B cell (primary cell): ENCODE results near the gene POLR2A. TPM values are rescaled to one million over a fixed set of nuclear protein-coding genes. Genes with fewer than 3 reads are reported as not detected.

ENCODE experiments used
- ATAC-seq: fragments of 200-7000 bp; cut with Tn5 transposase; one replicate; pipeline ENCODE4 v1.10.0; 2021; ENCODE audit warnings: low read depth, mild to moderate bottlenecking, moderate number of reproducible peaks, moderate library complexity
- CTCF ChIA-PET: fragments of 350-600 bp; sonication (Branson Sonifier 250); formaldehyde crosslinking; loops from one replicate; lab custom pipeline; 2021; ENCODE audit warnings: antibody characterized with exemption, inconsistent platforms; lab: Charles Lee
- POLR2A ChIA-PET: fragments of 350-600 bp; sonication (Branson Sonifier 250); formaldehyde crosslinking; loops from one replicate; lab custom pipeline; 2021; ENCODE audit warnings: antibody characterized with exemption; lab: Charles Lee
- DNase-seq: peaks from one replicate; pipeline ENCODE4 v3.0.0; 2013
- H2AFZ ChIP-seq: 2 replicates; pipeline ENCODE4 v1.6.1; 2012; ENCODE audit warnings: mild to moderate bottlenecking, low read depth, low read length; ENCODE audit not compliant: insufficient read depth, poor library complexity, severe bottlenecking
- H3K27ac ChIP-seq, 2 donors: 1 replicate in 1 of 2; 2 replicates in 1 of 2; pipeline ENCODE4 v1.5.1; 2012 to 2013; ENCODE audit warnings: low read length in 2 of 2, mild to moderate bottlenecking in 2 of 2, moderate library complexity in 1 of 2
- H3K27me3 ChIP-seq, 4 experiments: fragments of 200-600 bp in 1 of 4; sonication (generic) in 1 of 4; replicated peaks in 1 of 4; 1 replicate in 2 of 4; 2 replicates in 2 of 4; pipeline versions ENCODE4 v1.6.1 to v1.7.0; 2013 to 2016; ENCODE audit warnings: low read length in 3 of 4, mild to moderate bottlenecking in 2 of 4, mixed read lengths in 1 of 4, moderate library complexity in 1 of 4; ENCODE audit not compliant: insufficient read depth in 4 of 4, control insufficient read depth in 3 of 4; ENCODE audit errors: control extremely low read depth in 1 of 4
- H3K36me3 ChIP-seq, 2 experiments: replicated peaks in 1 of 2; 1 replicate in 1 of 2; 2 replicates in 1 of 2; pipeline versions ENCODE4 v1.6.1 to v1.7.1; 2013; ENCODE audit warnings: low read length in 1 of 2; ENCODE audit not compliant: insufficient read depth in 2 of 2, control insufficient read depth in 1 of 2; ENCODE audit errors: control extremely low read depth in 1 of 2, extremely low read depth in 1 of 2
- H3K4me1 ChIP-seq, 2 donors: fragments of 200-600 bp in 1 of 2; sonication (generic) in 1 of 2; 1 replicate in 1 of 2; 2 replicates in 1 of 2; pipeline versions ENCODE4 v1.5.1 to v1.6.1; 2013 to 2017; ENCODE audit warnings: low read length in 2 of 2; ENCODE audit not compliant: control insufficient read depth in 2 of 2, insufficient read depth in 2 of 2
- H3K4me2 ChIP-seq: replicated peaks from 2 replicates; pipeline ENCODE3; 2012; ENCODE audit warnings: mild to moderate bottlenecking, low read depth, low read length; ENCODE audit not compliant: poor library complexity, severe bottlenecking
- H3K4me3 ChIP-seq, 5 experiments: fragments of 200-600 bp in 1 of 5; sonication (generic) in 1 of 5; 1 replicate in 3 of 5; 2 replicates in 2 of 5; pipeline versions ENCODE4 v1.5.1 to v1.7.0; 2011 to 2016; ENCODE audit warnings: low read length in 4 of 5, mild to moderate bottlenecking in 4 of 5, low read depth in 2 of 5, control low read depth in 1 of 5, moderate library complexity in 1 of 5; ENCODE audit not compliant: insufficient read depth in 1 of 5; ENCODE audit errors: control extremely low read depth in 1 of 5, extremely low read depth in 1 of 5
- H3K79me2 ChIP-seq: fragments of 200-600 bp; sonication (generic); one replicate; pipeline ENCODE4 v1.6.0; 2016; ENCODE audit warnings: low read length; ENCODE audit not compliant: control insufficient read depth, insufficient read depth
- H3K9ac ChIP-seq: fragments of 200-600 bp; sonication (generic); 2 replicates; pipeline ENCODE4 v1.6.1; 2017; ENCODE audit warnings: mild to moderate bottlenecking, low read length, moderate library complexity
- H3K9me3 ChIP-seq, 3 donors: one replicate each; pipeline versions ENCODE4 v1.6.1 to v1.7.1; 2013; ENCODE audit warnings: low read length in 2 of 3; ENCODE audit not compliant: control insufficient read depth in 2 of 3, insufficient read depth in 1 of 3; ENCODE audit errors: control extremely low read depth in 1 of 3
- H4K20me1 ChIP-seq: 2 replicates; pipeline ENCODE4 v1.6.0; 2012; ENCODE audit warnings: mild to moderate bottlenecking, low read length; ENCODE audit not compliant: insufficient read depth, control insufficient read depth, poor library complexity, severe bottlenecking
- H3K27ac Mint-ChIP-seq: one replicate; pipeline ENCODE4 v1.8.0; 2021; ENCODE audit warnings: mixed read lengths
- H3K27me3 Mint-ChIP-seq: one replicate; pipeline ENCODE4 v1.8.0; 2021; ENCODE audit warnings: mixed read lengths
- H3K4me1 Mint-ChIP-seq: one replicate; pipeline ENCODE4 v1.8.0; 2021; ENCODE audit warnings: mixed read lengths
- H3K4me3 Mint-ChIP-seq: one replicate; pipeline ENCODE4 v1.8.0; 2021; ENCODE audit warnings: mixed read lengths
- H3K9me3 Mint-ChIP-seq: one replicate; pipeline ENCODE4 v1.8.0; 2022; ENCODE audit warnings: mixed read lengths; ENCODE audit not compliant: insufficient read depth
- EZH2 ChIP-seq: IDR thresholded peaks from 2 replicates; pipeline ENCODE4 v1.6.1; 2012; ENCODE audit warnings: borderline replicate concordance, low read depth, mild to moderate bottlenecking, moderate library complexity, low read length; ENCODE audit not compliant: insufficient read depth, poor library complexity, severe bottlenecking
- WGBS: methylation state at CpG from one replicate; pipeline ENCODE4 v1.1.5; 2013; ENCODE audit warnings: missing lambda C conversion rate; ENCODE audit not compliant: insufficient coverage; 5-methylcytosine and 5-hydroxymethylcytosine counted together
- intact Hi-C: fragments of 100-400 bp; cut with micrococcal nuclease; formaldehyde crosslinking; loops from one replicate; pipeline ENCODE4 v1.10.0; 2022
- polyA plus RNA-seq: library from polyadenylated mRNA; depleted of rRNA; stranded (reverse); fragments of >200 nt; gene quantifications from 2 replicates; pipeline ENCODE4 v1.2.3, GENCODE V29; 2012
- total RNA-seq, 2 donors: library from RNA; stranded (reverse); fragments of 120-200 nt in 1 of 2; gene quantifications; 1 replicate in 1 of 2; 2 replicates in 1 of 2; pipeline versions ENCODE4 v1.2.3 to v1.2.4, GENCODE V29; 2013 to 2022
- TF ChIP-seq, protein P1 (sequence below): fragments of 200-600 bp; IDR thresholded peaks from one replicate; pipeline ENCODE4 v1.8.0; 2022; ENCODE audit warnings: antibody characterized with exemption, mild to moderate bottlenecking

POLR2A gene
- total and polyA plus RNA-seq, 2 donors (not counting 1 experiment from before 2014, with no cell fraction given), result 56.5 to 225 TPM

DNA sequence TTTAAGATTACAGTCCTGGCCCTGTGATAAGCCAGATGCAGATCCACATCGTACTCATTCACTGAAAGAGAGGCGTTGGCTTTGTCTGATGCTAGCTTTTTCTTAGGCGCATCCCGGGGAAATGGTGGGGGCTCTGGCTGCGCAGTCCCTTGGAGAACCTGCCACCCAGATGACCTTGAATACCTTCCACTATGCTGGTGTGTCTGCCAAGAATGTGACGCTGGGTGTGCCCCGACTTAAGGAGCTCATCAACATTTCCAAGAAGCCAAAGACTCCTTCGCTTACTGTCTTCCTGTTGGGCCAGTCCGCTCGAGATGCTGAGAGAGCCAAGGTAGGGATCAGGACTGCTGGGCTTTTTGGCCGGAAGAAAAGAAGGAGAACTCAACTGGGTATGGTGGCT, 24.0 kb downstream of the POLR2A start:
- H3K27ac Mint-ChIP-seq, result no peak overlapping the region
- POLR2A ChIA-PET, result interaction anchor here (0.6 kb wide), 1 partner anchor 45 kb away, joined by 9 read pairs; no protein-coding TSS in a partner anchor
- ATAC-seq, result no peak
- no peak overlapping the region for H3K27ac ChIP-seq
- H3K9me3 ChIP-seq, result no peaks in the 10 kb centered on the region
- WGBS, result 96% methylated on average over 8 of the region's 11 CpGs
- H3K9ac ChIP-seq, result no peak overlapping the region
- no peaks in the 10 kb centered on the region for H3K27me3 ChIP-seq
- TF ChIP-seq, protein P1, sequence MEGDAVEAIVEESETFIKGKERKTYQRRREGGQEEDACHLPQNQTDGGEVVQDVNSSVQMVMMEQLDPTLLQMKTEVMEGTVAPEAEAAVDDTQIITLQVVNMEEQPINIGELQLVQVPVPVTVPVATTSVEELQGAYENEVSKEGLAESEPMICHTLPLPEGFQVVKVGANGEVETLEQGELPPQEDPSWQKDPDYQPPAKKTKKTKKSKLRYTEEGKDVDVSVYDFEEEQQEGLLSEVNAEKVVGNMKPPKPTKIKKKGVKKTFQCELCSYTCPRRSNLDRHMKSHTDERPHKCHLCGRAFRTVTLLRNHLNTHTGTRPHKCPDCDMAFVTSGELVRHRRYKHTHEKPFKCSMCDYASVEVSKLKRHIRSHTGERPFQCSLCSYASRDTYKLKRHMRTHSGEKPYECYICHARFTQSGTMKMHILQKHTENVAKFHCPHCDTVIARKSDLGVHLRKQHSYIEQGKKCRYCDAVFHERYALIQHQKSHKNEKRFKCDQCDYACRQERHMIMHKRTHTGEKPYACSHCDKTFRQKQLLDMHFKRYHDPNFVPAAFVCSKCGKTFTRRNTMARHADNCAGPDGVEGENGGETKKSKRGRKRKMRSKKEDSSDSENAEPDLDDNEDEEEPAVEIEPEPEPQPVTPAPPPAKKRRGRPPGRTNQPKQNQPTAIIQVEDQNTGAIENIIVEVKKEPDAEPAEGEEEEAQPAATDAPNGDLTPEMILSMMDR, result no peak
- no peak for TF ChIP-seq EZH2
- H3K4me2 ChIP-seq, result no peak overlapping the region
- H3K9me3 Mint-ChIP-seq, result no peaks in the 10 kb centered on the region
- no peaks in the 10 kb centered on the region for H3K27me3 Mint-ChIP-seq
- peaks cover 6 to 80% of the 10 kb centered on the region in 2 experiments for H3K36me3 ChIP-seq
- no peaks in the 10 kb centered on the region for H4K20me1 ChIP-seq
- H2AFZ ChIP-seq, result no peak overlapping the region
- no peak overlapping the region for H3K4me3 Mint-ChIP-seq
- H3K4me1 Mint-ChIP-seq, result no peaks in the 10 kb centered on the region
- no peaks in the 10 kb centered on the region for H3K4me1 ChIP-seq
- CTCF ChIA-PET, result interaction anchor here (0.5 to 4.0 kb wide), 5 partner anchors 11 to 152 kb away, joined by 3 to 25 read pairs (median 6); partner anchors contain the start of gene TMEM102
- H3K4me3 ChIP-seq, result no peak overlapping the region
- intact Hi-C loops, result no loop called here
- DNase-seq, result no peak
- H3K79me2 ChIP-seq, result no peaks in the 10 kb centered on the region

DNA sequence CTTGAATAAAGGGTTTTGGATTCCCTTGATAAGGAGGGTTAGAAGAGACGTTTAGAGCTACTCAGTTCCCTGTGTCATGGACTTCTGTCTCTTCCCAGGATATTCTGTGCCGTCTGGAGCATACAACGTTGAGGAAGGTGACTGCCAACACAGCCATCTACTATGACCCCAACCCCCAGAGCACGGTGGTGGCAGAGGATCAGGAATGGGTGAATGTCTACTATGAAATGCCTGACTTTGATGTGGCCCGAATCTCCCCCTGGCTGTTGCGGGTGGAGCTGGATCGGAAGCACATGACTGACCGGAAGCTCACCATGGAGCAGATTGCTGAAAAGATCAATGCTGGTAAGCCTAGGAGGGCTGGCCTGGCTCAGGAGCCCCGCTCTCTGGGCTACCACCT, 24.7 kb downstream of the POLR2A start:
- POLR2A ChIA-PET, result interaction anchor here (0.5 to 0.6 kb wide), 2 partner anchors 39 to 44 kb away, joined by 3 to 9 read pairs; no protein-coding TSS in a partner anchor
- ATAC-seq (no peak), DNase-seq (no peak)
- Histone ChIP-seq H3K9me3 (no peaks in the 10 kb centered on the region), H3K27ac (no peak overlapping the region), H3K79me2 (no peaks in the 10 kb centered on the region), H3K36me3 (peaks cover 11 to 80% of the 10 kb centered on the region in 2 experiments), H3K27me3 (no peaks in the 10 kb centered on the region), H3K9ac (no peak overlapping the region), H4K20me1 (no peaks in the 10 kb centered on the region), H2AFZ (no peak overlapping the region), H3K4me3 (no peak overlapping the region), H3K4me1 (no peaks in the 10 kb centered on the region), H3K4me2 (no peak overlapping the region)
- no peaks in the 10 kb centered on the region for H3K27me3 Mint-ChIP-seq
- CTCF ChIA-PET, result interaction anchor here (2.1 to 4.0 kb wide), 3 partner anchors 52 to 153 kb away, joined by 6 to 25 read pairs (median 6); partner anchors contain the start of gene TMEM102
- H3K27ac Mint-ChIP-seq, result no peak overlapping the region
- intact Hi-C loops, result no loop called here
- no peak overlapping the region for H3K4me3 Mint-ChIP-seq
- no peaks in the 10 kb centered on the region for H3K9me3 Mint-ChIP-seq
- 99% methylated on average over 7 of the region's 9 CpGs for WGBS
- TF ChIP-seq EZH2, result no peak
- TF ChIP-seq, protein P1, result no peak
- no peaks in the 10 kb centered on the region for H3K4me1 Mint-ChIP-seq
